Activated B cell treated with CpG ODN at 0.5 μM for 24 hours (primary cell): ENCODE measurements around the gene TAF1B. TPM values are rescaled to one million over a fixed set of nuclear protein-coding genes. Genes with fewer than 3 reads are reported as not detected.

Experiments used
- ATAC-seq: fragments of 200-7000 bp; cut with Tn5 transposase; one replicate; pipeline ENCODE4 v1.10.0; 2021; ENCODE audit warnings: low read depth, mild to moderate bottlenecking, moderate library complexity
- CTCF ChIA-PET: fragments of 350-600 bp; sonication (Branson Sonifier 250); formaldehyde crosslinking; loops from one replicate; lab custom pipeline; 2021; ENCODE audit warnings: antibody characterized with exemption; lab: Charles Lee
- POLR2A ChIA-PET: fragments of 350-600 bp; sonication (Branson Sonifier 250); formaldehyde crosslinking; loops from one replicate; lab custom pipeline; 2021; ENCODE audit warnings: antibody characterized with exemption; lab: Charles Lee
- DNase-seq: peaks from one replicate; pipeline ENCODE4 v3.0.0; 2022
- H3K27ac Mint-ChIP-seq: one replicate; pipeline ENCODE4 v1.8.0; 2020; ENCODE audit warnings: mixed read lengths
- H3K27me3 Mint-ChIP-seq: one replicate; pipeline ENCODE4 v1.8.0; 2021; ENCODE audit warnings: mixed read lengths
- H3K36me3 Mint-ChIP-seq: one replicate; pipeline ENCODE4 v1.8.0; 2021; ENCODE audit warnings: low read depth, mixed read lengths
- H3K4me1 Mint-ChIP-seq: one replicate; pipeline ENCODE4 v1.8.0; 2021; ENCODE audit warnings: mixed read lengths
- H3K4me3 Mint-ChIP-seq: one replicate; pipeline ENCODE4 v1.8.0; 2020; ENCODE audit warnings: mild to moderate bottlenecking, mixed read lengths
- H3K9me3 Mint-ChIP-seq: one replicate; pipeline ENCODE4 v1.8.0; 2020; ENCODE audit warnings: mixed read lengths
- CTCF ChIP-seq: fragments of 200-600 bp; IDR thresholded peaks from one replicate; pipeline ENCODE4 v1.8.0; 2022; ENCODE audit warnings: antibody characterized with exemption, mild to moderate bottlenecking
- intact Hi-C: fragments of 100-400 bp; cut with micrococcal nuclease; formaldehyde crosslinking; loops from one replicate; pipeline ENCODE4 v1.15.1; 2024
- total RNA-seq: library from RNA; stranded (reverse); gene quantifications from 2 replicates; pipeline ENCODE4 v1.2.3, GENCODE V29; 2022

The TAF1B gene
- total RNA-seq, 1 donor from 2014 or later = 28.7 TPM

GRCh38 chr2:9949992-9950520, 106.8 kb downstream of the TAF1B start:
- DNase-seq (no peak), ATAC-seq (no peak)
- Mint-ChIP-seq H3K4me1 (peaks cover 14% of the 10 kb centered on the region), H3K9me3 (no peaks in the 10 kb centered on the region), H3K4me3 (peak overlapping the region; percentile 84), H3K27ac (peak overlapping the region; percentile 65), H3K36me3 (no peaks in the 10 kb centered on the region), H3K27me3 (peaks cover 43% of the 10 kb centered on the region)
- intact Hi-C loops = loop anchor here (2.0 to 5.0 kb wide), 4 partner anchors 353 to 863 kb away; partner anchors contain the start of genes ADAM17, HPCAL1, ODC1 and PDIA6
- ChIA-PET POLR2A (no interaction called here), CTCF (interaction anchor here (3.1 kb wide), 1 partner anchor 35 kb away, joined by 10 read pairs; no protein-coding TSS in a partner anchor)
- TF ChIP-seq CTCF = no peak

DNA sequence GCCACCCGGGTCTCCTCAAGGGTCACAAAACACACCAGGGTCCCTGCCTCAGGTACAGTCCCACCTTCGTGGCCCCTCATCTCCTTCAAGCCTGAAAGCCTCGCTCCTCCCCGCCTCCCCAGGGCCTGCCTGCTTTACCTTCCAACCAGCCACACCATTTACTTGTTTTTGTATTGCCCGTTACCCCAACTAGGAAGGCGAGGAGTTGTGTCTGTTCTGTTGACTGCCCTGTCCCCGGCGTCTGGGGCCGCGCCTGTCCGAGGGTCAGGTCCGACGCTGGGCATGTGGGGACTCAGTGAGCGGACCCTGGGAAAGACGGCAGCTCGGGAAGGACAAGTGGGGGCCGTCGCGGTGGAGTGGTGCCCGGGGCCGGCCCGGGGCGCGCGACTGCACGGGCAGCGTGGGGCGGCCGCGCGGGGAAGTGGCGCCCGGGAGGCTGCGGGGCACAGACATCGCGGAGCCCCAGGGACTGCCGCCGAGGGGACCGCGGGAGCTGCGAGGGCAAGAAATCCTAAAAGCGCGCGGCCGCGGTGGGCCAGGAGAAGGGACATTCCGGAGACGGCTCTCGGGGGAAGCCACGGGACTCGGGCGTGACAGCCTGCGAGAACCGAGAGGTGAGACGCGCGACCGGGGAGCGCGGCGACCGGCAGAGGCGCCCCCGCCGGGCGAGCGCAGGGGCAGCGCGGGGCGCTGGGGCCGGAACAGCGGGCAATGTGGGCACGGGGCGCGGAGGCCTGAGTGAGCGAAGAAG, 107.4 kb downstream of the TAF1B start:
- ATAC-seq = peak; percentile 40
- peaks cover 42% of the 10 kb centered on the region for H3K27me3 Mint-ChIP-seq
- H3K4me1 Mint-ChIP-seq = peaks cover 14% of the 10 kb centered on the region
- H3K9me3 Mint-ChIP-seq = no peaks in the 10 kb centered on the region
- no peaks in the 10 kb centered on the region for H3K36me3 Mint-ChIP-seq
- no peak for DNase-seq
- ChIA-PET POLR2A (no interaction called here), CTCF (interaction anchor here (3.1 kb wide), 1 partner anchor 34 kb away, joined by 10 read pairs; no protein-coding TSS in a partner anchor)
- intact Hi-C loops = loop anchor here (1.0 to 5.0 kb wide), 8 partner anchors 17 to 862 kb away; partner anchors contain the start of genes ADAM17, HPCAL1, KLF11 and ODC1
- peak overlapping the region; percentile 65 for H3K27ac Mint-ChIP-seq
- H3K4me3 Mint-ChIP-seq = peak overlapping the region; percentile 84
- no peak for TF ChIP-seq CTCF

DNA sequence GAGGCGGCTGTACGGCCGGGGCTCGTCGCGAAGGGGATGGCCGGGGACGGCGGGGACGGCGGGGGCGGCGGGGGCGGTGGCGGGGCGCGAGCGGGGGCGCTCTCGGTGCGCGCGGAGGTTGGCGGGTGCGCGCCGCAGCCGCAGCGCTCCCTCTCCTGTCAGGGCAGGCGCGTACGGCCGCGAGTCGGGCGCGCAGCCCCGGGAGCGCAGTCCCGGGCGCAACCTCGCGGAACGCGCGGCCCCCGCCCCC, 107.9 kb downstream of the TAF1B start:
- peaks cover 38% of the 10 kb centered on the region for H3K27me3 Mint-ChIP-seq
- DNase-seq (no peak), ATAC-seq (no peak)
- peaks cover 14% of the 10 kb centered on the region for H3K4me1 Mint-ChIP-seq
- intact Hi-C loops = loop anchor here (1.0 to 5.0 kb wide), 8 partner anchors 16 to 862 kb away; partner anchors contain the start of genes ADAM17, HPCAL1, KLF11 and ODC1
- H3K4me3 Mint-ChIP-seq = peak overlapping the region; percentile 84
- no peaks in the 10 kb centered on the region for H3K36me3 Mint-ChIP-seq
- ChIA-PET POLR2A (no interaction called here), CTCF (no interaction called here)
- TF ChIP-seq CTCF = no peak
- H3K27ac Mint-ChIP-seq = no peak overlapping the region
- H3K9me3 Mint-ChIP-seq = no peaks in the 10 kb centered on the region

DNA sequence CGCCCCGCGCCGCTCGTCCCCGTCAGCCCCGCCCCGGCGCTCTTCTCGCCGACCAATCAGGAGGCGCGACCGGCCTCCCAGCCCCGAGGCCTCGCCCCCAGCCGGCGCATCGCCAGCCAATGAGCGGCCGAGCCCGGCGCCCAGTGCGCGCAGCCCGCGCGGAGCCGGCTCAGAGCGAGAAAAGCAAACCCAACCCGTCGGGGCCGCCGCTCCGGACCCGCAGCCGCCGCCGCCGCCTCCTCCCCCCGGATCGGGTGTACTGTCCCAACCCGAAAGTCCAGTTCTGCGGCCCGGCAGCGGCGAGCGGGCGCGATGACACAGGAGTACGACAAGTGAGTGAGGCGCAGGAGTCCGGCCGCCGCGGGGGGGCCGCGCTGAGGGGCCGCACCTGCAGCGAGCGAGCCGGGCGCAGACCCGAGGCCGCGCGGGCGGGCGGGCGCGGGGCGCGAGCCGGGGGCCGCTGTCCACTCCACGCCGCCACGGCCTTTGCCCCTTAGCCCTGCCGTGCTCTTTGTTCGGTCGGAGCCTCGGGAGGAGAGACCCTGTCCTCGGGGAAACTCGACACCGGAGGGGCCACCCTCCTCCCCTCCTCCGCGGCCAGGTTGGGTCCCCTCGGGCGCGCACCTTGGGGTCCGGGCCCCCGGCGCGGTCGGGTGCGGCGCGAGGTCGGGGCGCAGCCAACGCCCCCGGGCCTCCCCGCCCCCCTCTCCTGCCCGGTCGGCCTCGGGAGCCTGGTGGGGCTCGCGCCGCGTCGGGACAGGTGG, 108.4 kb downstream of the TAF1B start, which contains the start of gene GRHL1:
Gene GRHL1 (plus strand): TSS at position 172 of the 764 bp plus-strand sequence. CDS start 141 bp downstream, at position 313.
- Mint-ChIP-seq H3K27me3 (peaks cover 37% of the 10 kb centered on the region), H3K27ac (peak within 1 kb of the TSS; percentile 65), H3K4me3 (peak within 1 kb of the TSS; percentile 84), H3K4me1 (peaks cover 14% of the 10 kb centered on the region), H3K9me3 (no peaks in the 10 kb centered on the region), H3K36me3 (no peaks in the 10 kb centered on the region)
- intact Hi-C loops = loop anchor here (1.0 to 5.0 kb wide), 8 partner anchors 16 to 861 kb away; partner anchors contain the start of genes ADAM17, HPCAL1, KLF11 and ODC1
- POLR2A ChIA-PET = no interaction called here
- TF ChIP-seq CTCF = no peak
- CTCF ChIA-PET = no interaction called here
- ATAC-seq = peak; percentile 96
- DNase-seq = peak; percentile 89
